NCI-H1048 (cell line): Measurements from ENCODE around the gene NRXN3.
"Not testable (repeated sequence)": the region's sequence is repeated elsewhere in the genome, so short reads cannot be mapped to it uniquely, and the experiment has no call there.

Experiments used
- DNase-seq: peaks from one replicate; lab custom pipeline; 2025; lab: John Stamatoyannopoulos, UW

NRXN3 gene

GRCh38 chr14:79016828-79017505 is 846.8 kb downstream of the NRXN3 start:
- no peak for DNase-seq

- no peak for DNase-seq
These were observed 847.4 kb downstream of the NRXN3 start for GRCh38 chr14:79017561-79017960.

- DNase-seq = no peak
These were observed 848.7 kb downstream of the NRXN3 start for GRCh38 chr14:79018836-79019235.

- not testable (repeated sequence) for DNase-seq
These were observed 849.7 kb downstream of the NRXN3 start for GRCh38 chr14:79019898-79020297.

GRCh38 chr14:79021766-79022165 is 851.6 kb downstream of the NRXN3 start:
- no peak for DNase-seq

- DNase-seq = no peak
These were observed 857.0 kb downstream of the NRXN3 start for GRCh38 chr14:79027138-79027537.

GRCh38 chr14:79028281-79028680 is 858.1 kb downstream of the NRXN3 start:
- DNase-seq = no peak

- no peak for DNase-seq
These were observed 866.3 kb downstream of the NRXN3 start for GRCh38 chr14:79036441-79036840.

GRCh38 chr14:79037106-79037505 is 866.9 kb downstream of the NRXN3 start:
- no peak for DNase-seq

GRCh38 chr14:79037593-79037992 is 867.4 kb downstream of the NRXN3 start:
- DNase-seq = no peak

- no peak for DNase-seq
These were observed 870.6 kb downstream of the NRXN3 start for GRCh38 chr14:79040790-79041189.

- no peak for DNase-seq
These were observed 873.2 kb downstream of the NRXN3 start for GRCh38 chr14:79043194-79043889.

- DNase-seq = peak; percentile 19
These were observed 874.9 kb downstream of the NRXN3 start for GRCh38 chr14:79044894-79045624.

GRCh38 chr14:79050787-79051727 is 880.9 kb downstream of the NRXN3 start:
- peak; percentile 65 for DNase-seq

GRCh38 chr14:79051742-79052141 is 881.6 kb downstream of the NRXN3 start:
- DNase-seq = no peak

- no peak for DNase-seq
These were observed 886.7 kb downstream of the NRXN3 start for GRCh38 chr14:79056879-79057278.

- DNase-seq = no peak
These were observed 887.2 kb downstream of the NRXN3 start for GRCh38 chr14:79057333-79057732.

GRCh38 chr14:79062226-79062625 is 892.1 kb downstream of the NRXN3 start:
- DNase-seq = no peak

- DNase-seq = no peak
These were observed 894.0 kb downstream of the NRXN3 start for GRCh38 chr14:79064214-79064613.

- no peak for DNase-seq
These were observed 904.3 kb downstream of the NRXN3 start for GRCh38 chr14:79074510-79074909.

GRCh38 chr14:79076428-79076827 is 906.3 kb downstream of the NRXN3 start:
- DNase-seq = no peak

GRCh38 chr14:79077096-79077495 is 906.9 kb downstream of the NRXN3 start:
- no peak for DNase-seq
